GDM1 (cell line): ENCODE measurements around the gene GP2.

Experiments
- DNase-seq: peaks from one replicate; lab custom pipeline; 2025; lab: John Stamatoyannopoulos, UW

The GP2 gene

DNA sequence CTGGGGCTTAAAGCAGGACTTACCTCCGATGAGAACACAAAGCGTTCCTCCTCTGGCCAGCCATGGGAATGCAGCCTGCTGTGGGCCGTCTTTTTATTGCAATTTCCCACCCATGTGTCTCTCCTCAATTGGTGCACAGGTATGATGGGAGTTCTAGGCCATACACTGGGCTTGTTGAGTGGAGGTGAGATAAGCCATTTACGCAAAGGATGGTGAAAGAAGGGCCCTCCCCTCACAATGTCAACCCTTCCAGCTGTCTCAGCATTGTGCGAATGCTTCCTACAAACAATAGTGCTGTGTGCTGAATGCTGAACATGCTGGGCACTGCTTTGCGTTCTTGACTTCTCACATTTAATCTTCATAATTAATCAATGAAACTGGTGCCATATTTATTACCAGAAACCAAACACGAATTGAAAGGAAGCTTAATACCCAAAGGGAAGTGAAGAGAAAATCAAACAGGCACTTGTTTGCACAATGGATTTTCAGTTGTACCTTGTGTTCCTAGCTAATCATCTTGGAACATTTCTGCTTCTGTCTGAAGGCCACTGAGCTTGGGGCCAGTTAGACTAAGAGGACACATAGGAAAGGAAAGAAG is at the start of gene GP2:
Gene GP2, minus strand, starts transcription at position 70 of the 598 bp plus-strand sequence. CDS start 1,082 bp downstream, outside the sequence.
- no peak for DNase-seq

DNA sequence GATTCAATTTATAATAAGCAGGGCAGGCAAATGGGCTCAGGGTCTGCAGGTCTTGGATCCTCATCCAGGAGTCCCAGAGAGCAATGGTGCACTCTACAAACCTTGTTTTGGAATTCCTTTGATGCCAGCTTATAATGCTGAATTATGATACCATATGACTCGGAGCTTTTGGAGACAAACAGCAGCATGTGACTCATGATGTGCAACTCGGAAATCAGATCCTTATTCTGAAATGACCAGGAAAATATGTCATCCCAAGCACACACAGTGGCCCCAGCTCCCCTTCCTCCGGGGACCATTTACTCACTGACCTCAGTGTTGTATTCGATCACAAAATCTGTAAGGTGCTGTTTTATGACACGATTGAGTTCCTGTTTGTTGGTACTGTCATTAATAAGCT is 45.4 kb upstream of the GP2 start:
- no peak for DNase-seq

DNA sequence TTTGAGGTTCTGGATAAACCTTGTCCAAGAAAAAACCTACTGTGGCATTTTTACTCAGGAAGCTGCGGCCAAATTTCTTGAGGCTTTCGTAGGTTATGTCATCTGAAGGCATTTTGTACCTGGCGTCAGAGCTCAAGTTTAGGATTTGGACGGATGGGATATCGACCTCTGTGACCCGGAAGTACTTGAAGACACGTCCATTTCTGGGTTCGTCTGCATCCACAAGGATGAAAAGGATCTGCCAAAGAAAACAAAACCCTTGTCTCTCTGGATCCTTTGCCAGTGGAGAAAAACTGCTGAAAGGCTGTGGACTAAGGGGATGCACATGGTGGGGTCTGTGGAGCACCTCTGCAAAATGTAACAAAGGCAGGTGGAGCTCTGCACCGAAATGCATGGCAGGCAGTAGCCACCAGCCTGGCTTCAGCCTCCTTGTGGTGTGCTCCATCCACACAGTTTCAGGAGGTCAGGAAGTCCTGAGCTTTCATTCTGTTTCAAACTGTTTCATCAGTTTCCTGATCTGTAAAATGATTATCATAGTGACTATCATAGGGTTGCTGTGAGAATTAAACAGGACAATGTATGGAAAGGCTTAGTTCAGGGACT is 42.2 kb upstream of the GP2 start:
- no peak for DNase-seq

DNA sequence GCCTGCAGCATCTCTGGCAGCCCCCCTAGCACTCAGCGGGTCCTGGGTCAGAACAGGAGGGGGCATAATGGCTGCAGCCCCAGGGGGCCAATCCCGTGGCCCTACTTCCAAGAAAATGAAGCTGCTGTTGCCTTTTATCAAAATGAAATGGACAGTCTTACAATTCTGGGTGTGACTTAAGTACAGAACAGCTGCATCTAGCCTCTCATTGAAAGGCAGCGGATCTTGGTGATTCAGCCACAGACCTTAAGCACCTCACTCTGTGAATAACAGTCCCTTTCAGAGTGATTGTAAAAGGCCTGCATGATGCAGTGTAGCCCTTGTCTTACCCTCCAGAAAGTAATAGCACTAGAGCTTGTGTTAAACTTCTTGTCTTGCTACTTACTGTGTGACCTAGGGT is 36.7 kb upstream of the GP2 start:
- no peak for DNase-seq

DNA sequence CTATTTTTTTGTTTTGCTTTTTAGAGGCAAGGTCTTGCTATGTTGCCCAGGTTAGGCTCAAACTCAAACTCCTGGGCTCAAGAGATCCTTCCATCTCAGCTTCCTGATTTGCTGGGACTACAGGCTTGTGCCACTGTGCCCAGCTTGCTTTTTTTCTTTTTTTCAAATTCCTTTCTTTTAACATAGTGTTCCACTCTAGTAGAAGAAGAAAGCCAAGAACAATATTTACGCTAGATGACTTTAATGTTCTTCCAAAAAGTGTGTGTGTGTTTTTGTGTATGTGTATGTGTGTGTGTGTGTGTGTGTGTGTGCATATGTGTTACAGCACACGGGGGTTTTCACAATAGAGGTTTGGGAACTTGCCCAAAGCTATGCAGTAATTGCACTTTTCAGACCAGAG is 35.9 kb upstream of the GP2 start:
- DNase-seq = no peak

DNA sequence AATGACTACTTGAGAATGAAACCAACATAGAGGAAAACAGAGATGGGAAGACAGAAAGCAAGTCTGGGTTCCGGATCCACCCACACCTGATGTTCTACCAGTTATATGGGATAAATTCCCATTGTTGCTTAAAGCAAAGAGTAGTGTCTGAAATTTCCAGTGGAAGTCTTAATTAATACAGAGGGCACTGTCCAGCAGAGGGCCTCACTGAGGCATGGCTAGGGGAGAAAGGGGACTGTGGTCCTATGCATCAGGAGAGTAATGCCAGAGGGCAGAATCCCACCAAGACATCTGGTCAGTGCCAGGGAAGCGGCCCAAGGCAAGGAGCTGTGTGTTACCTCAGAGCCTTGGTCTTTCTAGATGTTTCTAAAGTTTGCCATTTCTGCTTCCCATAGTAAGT is 32.7 kb upstream of the GP2 start:
- DNase-seq = no peak

DNA sequence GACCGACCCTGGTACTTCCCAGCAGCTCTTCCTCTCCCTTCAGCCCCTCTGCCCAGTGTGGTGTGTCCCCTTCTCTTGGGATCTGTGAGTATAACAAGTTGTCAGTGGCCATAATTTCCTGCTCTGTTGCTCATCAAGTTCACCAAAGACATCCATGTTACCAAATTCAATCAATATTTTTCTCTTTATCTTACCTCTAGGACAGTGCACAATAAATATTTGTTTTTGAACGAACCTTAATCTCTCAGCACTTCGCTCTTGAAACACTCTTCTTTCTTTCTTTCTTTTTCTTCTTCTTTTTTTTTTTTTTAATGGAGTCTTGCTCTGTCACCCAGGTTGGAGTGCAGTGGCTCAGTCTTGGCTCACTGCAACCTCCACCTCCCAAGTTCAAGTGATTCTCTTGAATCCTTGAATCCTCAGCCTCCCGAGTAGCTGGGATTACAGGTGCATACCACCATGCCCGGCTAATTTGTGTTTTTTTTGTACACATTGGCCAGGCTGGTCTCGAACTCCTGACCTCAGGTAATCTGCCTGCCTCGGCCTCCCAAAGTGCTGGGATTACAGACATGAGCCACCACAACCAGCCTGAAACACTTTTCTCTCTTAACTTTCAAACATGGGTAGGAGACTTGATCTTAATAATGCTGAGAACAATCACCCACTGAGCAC is 27.9 kb upstream of the GP2 start:
- DNase-seq = no peak

DNA sequence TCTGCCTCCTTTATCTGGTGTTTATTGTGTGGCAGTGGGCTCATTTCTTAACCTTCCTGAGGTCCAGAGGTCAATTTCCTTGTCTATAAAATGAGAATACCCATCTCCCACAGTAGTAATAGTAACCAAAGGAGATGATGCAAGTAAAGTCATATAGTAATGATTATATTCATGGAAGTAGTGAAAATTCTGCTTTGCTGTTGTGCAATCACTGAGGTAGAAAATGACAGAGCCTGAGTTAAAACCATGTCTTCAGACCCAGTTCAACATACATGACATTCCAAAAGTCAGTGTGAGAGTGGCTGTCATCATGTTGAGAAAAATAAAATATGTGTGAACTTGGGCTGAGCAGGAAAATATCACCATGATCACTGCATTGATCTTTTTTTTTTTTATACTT is 26.1 kb upstream of the GP2 start:
- no peak for DNase-seq

DNA sequence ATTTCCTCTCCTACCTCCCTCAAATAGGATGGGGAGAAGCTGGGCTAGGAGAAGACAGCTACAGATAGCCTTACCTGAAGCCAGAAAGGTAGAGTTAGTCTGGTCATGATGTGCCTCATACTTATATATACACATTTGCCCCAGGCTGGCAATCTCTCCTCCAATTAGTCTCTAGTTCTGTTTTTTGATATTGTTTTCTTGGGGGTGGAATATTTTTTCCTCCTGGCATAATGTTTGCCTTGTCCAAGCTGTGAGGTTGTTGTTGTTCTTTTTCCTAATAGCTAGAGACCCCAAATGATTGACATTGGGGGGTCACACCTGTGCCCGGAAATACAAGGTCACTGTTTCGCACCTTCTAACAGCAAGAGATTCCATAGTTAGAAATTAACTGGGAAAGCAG is 25.3 kb upstream of the GP2 start, which contains the start of gene UMOD:
Gene UMOD, minus strand, starts transcription at position 101 of the 400 bp plus-strand sequence. CDS start 1,978 bp downstream, outside the sequence.
- no peak for DNase-seq

DNA sequence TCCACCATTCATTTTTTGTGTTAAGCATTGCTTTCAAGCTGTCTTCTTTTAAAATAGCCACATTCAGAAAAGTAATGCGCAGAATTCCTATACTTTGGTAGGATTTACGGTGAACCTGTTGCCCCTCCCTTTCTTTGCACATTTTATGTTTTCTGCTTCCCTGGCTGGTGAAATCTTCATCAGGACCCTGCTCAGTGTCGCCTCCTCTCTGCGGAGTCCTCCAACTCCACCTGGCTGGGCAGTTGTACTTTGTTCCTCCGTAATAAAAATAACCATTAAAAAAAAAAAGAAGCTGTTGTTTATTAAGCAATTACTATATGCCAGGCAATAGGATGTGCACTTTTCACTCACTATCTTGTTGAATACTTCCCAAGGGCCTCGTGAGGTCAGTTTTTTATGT is 22.3 kb upstream of the GP2 start:
- DNase-seq = no peak

DNA sequence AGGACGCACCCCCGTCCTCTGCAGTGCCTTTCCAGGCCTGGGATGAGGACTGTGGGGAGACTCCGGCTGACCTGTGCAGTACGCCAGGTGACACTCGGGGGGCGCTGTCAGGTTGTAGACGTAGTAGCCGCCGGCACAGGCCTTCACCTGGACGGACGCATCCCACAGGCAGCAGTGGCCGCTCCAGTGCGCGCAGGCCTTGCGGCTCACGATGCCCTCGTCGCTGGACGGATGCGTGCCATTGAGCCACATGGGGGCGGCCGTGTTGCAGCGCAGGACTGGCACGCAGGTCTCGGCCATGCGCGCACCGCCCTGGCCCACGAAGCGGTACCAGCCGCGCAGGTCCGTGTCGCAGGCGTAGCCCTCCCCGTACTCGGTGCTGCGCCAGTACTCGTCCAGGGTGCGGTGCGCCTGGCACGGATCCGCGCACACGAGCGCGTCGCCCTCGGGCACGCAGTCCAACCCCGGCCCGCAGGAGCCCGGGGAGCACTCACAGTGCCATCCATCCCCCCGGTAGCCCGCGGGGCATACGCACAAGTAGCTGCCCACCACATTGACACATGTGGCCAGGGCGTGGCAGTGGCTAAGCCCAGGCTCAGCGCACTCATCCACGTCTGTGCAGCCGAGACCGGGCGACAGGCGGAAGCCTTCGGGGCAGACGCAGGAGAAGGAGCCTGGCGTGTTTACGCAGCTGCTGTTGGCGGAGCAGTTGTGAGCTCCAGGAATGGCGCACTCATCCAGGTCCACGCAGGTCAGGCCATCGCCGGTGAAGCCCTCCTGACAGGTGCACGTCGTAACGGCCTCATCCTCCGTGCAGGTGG is 21.3 kb upstream of the GP2 start:
- no peak for DNase-seq

DNA sequence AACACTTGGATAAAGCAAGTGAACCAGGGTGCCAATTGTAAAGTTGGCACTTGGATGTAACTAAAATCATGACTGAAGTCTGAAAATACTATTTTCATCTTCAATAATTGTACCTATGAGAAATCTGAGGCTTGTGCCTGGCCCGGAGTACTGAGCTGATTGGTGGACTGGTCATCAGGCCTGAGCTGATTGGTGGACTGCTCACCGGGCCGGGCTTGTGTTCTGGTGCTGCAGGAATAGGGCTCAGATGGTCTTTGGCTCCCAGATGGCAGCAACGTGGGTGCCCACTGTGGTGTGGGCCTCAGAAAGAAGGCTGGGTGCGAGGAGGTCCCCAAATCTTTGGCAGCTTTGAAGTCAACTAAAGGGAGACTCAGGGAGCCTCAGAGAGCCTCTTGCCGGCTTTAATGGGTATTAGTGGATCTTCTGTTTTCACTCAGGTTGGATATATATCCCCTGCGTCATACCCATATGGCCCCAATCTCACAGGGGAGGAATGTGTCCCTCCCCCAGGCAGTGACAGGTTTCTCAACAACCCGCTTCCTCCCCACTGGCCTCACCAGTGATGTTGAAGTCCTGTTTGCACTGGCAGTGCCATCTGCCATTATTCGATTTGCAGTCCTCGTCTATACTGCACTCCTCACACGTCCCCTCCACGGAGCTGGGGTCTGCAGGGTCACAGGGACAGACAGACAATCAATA is 20.5 kb upstream of the GP2 start:
- no peak for DNase-seq

DNA sequence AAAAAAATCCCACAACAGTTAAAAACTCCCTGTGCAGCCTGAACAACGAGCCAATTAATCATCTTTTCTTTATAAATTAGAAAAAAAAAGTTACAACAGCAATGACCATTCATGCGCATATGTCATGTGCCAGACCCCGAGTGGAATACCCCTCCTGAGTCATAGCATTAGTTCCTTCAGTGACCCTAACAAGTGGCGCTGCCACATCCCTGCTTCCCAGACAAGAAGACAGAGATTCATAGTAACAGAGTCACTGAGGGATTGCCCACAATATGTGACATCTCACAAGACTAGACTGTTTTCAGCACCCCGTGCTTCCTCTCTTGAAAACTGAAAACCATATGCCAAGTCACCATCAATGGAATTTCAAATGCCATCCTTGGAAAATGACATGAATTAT is 17.3 kb upstream of the GP2 start:
- DNase-seq = no peak

DNA sequence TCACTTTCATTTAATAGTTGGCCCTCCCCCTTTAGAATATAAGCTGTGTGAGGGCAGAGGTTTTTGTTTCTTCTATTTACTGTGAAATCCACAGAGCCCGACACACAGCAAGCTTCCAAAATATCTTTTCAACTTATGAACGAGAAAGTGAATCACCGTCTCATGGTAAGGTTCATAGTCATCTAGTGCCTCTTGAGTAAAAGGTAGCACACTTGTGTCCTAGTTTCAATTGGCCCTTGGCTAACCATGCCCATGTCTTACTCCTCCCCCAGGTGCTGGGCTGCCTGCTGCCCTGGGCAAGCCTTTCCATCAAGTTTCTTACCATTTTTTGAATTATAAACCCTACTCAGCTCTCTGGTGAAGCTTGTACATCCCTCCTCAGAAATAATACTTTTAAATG is 12.4 kb upstream of the GP2 start:
- no peak for DNase-seq

DNA sequence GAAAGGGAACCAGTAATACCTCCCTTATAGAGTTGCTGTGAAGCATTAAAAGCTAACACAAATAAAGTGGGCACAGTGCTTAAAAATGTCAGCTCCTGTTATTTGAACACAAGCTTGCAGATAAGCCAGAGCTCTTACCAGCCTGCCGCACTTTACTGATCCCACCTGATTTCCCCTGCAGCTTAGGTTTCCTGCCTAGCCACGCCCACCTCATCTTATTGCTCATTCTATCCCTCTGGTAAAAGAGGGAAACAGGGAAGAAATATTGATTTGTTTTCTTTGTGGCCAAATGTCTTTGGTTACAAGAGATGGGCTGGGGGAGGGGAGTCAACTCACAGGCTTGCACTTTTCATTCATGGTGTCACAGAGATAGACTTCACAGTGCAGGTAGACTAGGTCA is 9.6 kb upstream of the GP2 start:
- DNase-seq = no peak

DNA sequence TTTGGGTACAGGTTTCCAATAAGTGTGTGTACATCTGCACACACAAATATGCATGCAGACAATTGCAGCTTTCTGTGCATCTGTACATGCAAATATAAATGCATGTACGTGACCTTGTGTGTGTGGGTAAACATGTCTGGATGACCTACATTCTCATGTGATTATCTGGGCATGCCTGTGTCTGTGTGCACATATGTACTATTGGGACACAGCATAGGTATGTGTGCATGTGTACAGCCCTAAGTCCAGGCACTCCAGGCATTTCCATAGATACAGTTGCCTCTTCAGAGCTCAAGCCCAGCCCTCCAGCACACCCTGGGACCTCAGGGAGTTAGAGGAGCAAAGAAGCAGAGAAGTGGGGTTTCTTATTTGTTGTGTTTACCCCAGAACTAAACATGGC is 7.1 kb upstream of the GP2 start:
- no peak for DNase-seq

DNA sequence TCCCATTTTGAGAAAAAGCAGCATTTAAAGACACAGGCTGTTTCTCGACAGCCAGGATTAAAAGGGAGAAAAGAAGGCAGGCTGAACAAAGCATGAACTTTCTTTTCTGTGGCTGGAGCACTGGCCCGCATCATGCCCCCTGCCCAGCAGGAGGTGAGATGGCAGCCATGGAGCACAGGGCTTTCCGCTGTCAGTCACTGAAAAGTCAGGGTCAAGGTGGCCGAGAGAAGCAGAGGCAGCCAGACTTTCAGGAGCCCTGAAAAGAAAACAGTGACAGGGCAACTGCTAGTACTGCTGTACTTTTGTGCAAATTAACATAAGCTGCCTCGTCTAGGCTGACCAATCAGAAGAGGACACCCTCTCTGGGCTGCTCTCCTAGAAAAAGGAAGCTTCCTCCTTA is 5.8 kb upstream of the GP2 start:
- DNase-seq = no peak

DNA sequence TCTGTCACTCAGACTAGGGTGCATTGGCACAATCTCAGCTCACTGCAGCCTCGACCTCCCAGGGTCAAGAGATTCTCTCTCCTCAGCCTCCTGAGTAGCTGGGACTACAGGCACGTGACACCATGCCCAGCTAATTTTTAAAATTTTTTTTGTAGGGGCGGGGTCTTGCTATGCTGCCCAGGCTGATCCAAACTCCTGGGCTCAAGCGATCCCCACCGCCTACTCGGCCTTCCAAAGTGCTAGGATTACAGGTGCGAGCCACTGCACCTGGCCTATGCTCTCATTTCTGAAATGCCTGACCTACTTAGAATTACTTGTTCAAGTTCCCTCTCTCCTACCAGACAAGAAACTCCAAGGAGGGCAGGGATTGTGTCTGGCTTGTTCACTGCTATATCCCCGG is 5.1 kb upstream of the GP2 start:
- no peak for DNase-seq

DNA sequence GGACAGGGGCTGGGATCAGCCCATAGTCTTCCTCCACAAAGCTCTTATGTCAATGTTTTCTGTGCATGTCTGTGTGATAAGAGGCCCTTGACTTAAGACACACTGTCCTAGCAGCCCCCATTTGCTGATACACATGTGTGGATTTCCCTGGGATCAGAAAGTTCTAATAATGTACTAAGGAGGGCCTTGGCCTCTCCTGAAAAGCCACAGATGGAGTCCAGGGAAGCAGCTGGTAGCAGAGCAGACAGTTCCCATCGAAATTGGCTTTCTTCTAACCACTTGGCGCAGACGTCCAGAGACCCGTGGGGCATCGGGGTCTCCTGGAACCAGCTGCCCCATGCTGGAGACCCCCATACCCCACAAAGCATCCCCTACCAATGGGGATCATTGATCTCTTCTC is 4.3 kb upstream of the GP2 start:
- no peak for DNase-seq

DNA sequence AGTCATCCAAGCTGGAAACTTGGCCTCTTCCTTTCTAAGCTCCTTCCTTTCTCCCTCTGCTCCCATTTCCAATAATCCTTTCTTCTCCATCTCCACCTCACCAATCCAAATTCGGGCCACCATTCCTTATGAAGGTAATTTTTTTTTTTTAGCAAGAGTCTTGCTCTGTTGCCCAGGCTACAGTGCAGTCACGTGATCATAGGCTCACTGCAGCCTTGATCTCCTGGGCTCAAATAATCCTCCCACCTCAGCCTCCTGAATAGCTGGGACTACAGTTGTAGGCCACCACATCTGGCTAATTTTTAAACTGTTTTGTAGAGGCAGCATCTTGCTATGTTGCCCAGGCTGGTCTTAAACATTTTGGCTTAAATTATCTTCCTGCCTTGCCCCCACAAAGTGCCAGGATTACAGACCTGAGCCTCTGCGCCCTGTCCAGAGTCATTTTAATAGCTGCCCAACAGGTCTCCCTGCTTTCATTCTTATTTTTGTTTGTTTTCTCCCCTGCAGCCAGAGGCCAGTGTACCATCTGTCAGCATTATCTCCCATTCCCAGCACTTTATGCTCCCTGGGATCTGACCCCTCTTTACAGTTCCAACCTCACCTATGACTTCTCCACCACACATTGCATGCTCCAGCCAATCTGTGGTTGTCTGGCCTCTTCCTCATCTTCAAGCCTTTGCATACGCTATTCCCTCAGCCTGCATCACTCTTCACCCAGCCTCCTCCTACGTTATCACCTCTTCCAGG is 2.3 kb upstream of the GP2 start:
- DNase-seq = no peak

DNA sequence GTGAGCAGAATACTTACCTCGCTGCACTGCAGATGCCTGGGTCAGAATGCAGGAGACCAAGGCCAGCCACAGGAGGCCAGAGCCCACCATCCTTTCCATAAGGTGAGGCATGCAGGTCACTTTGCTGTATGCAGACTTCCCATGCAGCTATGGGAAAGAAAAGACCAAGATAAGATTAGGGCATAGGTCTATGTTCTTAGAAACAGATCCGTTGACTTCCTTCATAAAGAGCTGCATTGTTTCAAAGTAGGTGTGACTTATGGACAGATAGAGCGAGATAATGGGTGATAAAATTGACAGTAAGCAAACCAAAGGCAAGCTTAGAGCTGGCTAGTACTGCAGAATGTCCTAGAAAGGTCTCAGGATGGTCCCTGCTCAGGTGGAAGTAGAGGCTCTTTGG is 992 bp downstream of the GP2 start:
- no peak for DNase-seq

DNA sequence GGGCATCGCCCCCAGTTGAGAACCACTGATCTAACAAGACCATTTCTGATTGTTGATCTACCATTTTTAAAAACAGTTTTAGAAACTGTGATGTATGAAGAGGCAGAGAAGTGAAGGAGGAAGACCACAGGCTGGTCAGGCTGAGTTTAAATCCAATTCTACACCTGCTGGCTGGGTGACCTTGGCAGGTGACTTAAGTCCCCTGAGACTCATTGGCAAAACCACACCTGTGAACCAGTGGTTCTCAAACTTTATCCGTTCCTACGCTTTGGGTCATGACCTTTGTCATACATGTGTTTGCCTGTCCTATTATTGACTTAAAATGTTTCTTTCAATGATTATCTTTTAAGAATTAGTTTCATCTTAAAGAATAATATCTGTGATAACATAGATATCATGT is 2.3 kb downstream of the GP2 start:
- DNase-seq = no peak
